RKO (cell line): Measurements from ENCODE around the gene TMEM243.
"Not testable (repeated sequence)": the region's sequence is repeated elsewhere in the genome, so short reads cannot be mapped to it uniquely, and the experiment has no call there.

ENCODE experiments used
- DNase-seq: peaks from one replicate; pipeline ENCODE4 v3.0.0-alpha.2; 2016; ENCODE audit warnings: low spot score

Gene TMEM243

GRCh38 chr7:87219545-87220025 is at the start of gene TMEM243:
Gene TMEM243 (minus strand): TSS chr7:87219732. CDS start chr7:87219503, 229 bp downstream.
- DNase-seq: peak; percentile 75

DNA sequence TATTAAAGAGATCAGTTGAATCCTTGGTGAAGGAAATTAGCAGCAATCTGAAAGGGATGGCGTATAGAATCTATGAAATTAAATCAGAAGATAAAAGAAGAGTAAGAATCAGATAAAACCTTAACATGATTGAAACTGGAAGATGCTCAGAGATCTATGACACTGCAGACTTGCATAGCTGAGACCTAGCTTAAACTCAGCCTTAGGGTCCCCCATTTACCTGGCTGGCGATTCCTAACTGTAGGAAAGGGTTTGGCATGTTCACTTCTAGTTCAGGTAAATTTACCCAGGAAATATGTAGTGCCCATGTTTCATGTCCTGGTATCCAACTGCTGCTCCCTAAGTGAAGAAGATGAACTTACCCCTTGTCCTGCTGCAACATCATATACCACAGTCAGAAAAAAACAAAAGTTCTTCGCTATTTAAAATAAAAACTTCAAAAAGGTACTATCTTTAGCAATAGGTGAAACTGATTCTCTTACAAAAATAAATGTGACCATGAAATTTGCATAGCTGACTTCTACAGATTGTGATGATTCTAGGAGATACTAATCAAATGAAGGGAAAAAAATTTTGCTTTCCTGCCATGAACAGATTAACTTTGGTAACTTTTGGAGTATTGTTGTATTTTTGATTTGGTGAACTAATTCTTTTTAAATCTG is 47.8 kb upstream of the TMEM243 start:
- no peak for DNase-seq

GRCh38 chr7:87263537-87263936 is 44.0 kb upstream of the TMEM243 start:
- DNase-seq: no peak

GRCh38 chr7:87253589-87254087 is 34.1 kb upstream of the TMEM243 start:
- no peak for DNase-seq

GRCh38 chr7:87245671-87246070 is 26.1 kb upstream of the TMEM243 start:
- DNase-seq: not testable (repeated sequence)

DNA sequence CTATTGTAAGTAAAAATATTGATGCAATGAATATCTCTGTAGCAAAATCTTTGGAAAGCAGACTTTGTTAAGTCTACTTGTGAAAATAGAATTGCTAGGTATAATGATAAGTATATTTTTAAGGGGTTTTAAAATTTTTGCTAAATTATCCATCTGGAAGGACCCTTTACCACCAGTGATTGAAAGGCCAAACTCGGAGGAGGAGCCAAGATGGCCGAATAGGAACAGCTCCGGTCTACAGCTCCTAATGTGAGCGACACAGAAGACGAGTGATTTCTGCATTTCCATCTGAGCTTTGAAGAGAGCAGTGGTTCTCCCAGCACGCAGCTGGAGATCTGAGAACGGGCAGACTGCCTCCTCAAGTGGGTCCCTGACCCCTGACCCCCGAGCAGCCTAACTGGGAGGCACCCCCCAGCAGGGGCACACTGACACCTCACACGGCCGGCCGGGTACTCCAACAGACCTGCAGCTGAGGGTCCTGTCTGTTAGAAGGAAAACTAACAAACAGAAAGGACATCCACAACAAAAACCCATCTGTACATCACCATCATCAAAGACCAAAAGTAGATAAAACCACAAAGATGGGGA is 19.0 kb upstream of the TMEM243 start:
- DNase-seq: not testable (repeated sequence)

GRCh38 chr7:87234949-87235348 is 15.4 kb upstream of the TMEM243 start:
- DNase-seq: no peak

GRCh38 chr7:87231711-87232110 is 12.2 kb upstream of the TMEM243 start:
- no peak for DNase-seq

DNA sequence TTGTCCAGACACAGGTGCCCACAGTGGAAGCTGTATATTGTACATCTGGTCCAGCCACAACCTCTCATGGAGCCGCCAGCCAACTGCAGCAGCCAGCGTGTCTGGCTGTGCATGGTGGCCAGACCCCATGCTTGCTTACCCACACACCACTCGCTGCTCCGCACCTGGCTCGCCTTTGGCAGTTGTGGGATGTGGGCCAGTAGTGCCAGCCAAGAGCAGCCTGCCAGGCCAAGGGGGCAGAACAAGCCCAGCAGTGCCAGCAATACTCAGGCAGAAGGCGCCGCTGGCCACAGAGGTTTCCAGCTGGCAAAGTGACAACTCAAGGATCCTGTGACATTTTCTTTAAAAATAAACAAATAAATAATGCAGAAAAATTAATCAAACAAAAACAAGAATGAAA is 11.7 kb upstream of the TMEM243 start:
- DNase-seq: no peak

DNA sequence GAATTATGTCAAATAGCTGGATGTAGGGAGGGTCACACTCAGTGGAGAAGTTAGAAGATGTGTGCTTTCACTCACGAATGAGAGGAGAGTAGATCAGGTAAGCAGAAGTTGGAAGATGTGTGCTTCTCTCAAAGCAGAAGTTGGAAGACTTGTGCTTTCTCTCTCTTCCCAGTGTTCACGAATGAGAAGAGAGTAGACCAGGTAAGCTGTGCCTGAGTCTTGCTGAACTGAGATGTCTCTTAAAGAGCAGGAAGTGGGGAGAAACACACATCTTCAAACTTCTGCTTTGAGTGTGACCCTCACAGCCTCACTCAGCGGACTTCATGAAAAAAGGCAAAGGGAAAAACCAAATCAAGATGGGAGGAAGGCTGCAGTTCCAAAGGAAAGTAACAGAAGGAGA is 7.0 kb upstream of the TMEM243 start:
- DNase-seq: no peak

DNA sequence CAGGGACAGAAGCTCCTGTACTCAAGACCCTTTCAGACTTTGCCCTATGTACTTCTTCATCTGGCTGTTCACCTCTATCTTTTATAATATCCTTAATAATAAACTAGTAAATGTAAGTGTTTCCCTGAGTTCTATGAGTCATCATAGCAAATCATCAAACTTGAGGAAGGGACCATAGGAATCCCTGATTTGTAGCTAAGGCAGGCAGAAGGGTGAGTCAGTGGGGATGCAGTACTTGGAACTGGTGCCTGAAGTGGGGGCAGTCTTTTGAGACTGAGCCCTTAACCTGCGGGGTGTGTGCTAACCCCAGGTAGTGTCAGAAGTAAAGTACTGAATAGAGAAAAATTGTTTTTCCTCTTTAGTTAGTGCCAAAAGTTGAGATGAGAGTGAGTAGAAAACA is 6.2 kb upstream of the TMEM243 start:
- DNase-seq: peak; percentile 56

- peak; percentile 47 for DNase-seq
Measured at GRCh38 chr7:87223666-87224065, 4.1 kb upstream of the TMEM243 start.

DNA sequence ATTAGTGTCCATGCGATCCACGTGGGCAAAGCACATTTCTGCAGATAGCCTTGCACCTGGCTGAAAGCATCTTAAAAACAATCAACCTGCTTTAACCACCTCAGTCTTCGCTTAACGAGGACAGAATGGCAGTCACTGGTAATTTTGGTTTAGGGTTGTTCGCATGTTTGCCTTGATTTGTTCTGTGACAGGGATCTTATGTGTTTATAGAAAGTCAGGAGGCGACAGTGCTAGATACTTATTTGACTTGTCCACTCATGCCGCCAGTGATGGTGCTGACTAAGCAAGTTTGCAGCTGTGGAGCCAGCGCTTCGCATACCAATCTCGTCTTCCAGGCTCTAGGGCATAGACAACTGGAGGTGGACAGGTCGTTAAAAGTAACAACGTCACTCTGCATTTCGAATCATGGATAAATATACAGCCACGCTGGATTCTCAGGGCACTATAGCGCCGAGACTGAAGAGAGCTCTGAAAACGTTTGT is 1.2 kb upstream of the TMEM243 start:
- peak; percentile 69 for DNase-seq

GRCh38 chr7:87220026-87220733 is 648 bp upstream of the TMEM243 start:
- DNase-seq: peak; percentile 82

DNA sequence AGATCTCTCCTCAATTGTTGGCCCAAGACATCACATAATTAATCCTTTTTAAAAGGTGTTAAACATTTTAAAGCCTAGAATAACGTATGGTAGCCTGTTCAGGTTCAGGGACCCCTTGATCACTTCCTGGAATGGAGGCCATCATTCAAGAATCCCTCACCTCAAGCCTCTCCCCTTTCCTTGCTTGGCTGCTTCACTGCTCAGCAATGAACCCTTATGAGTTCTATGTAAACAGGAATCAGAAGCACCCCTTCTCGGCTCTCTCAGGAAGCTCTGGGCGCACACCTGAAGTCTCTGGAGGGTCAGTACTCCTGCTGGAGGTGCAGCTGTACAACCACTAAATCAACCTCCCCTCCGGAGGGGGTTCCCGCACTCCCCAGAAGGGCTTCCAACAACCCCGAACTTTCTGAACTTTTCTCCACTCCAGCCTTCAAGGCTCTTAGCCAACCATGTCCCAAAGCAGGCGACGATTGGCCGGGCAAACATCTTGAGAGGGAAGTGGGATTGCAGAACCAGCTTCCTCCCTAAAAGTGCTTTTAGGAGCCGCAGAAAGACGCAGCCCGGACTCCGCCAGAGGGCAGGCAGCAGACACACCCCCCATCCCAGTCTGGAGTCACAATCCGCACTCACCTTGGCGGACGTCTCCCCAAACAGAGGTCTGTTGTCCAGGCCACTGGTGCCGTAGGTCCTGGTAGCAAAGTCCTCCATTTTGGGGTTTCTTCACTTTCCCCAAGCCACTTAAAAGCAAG is 562 bp downstream of the TMEM243 start:
- peak; percentile 68 for DNase-seq

- DNase-seq: no peak
Measured at GRCh38 chr7:87217983-87218653, 1.4 kb downstream of the TMEM243 start.

DNA sequence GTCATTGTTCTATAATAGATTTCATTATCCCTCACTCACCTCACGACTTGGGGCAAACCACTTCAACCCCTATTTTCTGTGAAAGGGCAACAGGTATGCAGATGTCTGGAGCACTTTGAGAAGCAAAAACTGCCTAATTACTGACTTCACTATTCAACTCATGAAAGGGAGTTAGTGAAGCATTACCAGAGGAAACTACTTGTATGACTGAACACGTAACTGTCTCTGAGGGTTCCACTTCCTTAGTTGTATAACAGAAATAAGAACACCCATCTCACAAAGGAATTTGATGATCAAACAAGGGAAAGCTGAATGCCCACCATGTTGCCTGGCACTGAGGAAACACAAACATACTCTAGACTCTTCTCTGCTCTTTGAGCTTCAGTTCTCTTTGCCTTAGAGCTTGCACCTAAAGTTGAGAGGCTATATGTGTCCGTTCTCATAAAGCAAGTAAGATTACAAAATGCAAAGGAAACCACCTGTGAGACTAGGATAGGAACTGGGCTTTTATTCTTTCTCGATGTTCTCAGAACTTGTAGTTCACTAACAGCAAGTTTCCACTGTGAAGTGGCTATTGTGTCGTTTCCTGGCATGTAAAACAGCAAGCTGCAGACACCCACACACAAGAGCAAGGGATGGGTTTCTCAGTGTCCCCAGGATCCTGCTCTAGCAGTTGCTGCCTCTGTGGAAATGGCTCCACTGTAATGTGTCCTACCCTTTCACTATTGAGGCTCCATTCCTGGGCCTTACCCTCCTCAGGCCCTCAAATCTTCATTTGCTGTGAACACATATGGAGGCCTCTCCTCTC is 2.6 kb downstream of the TMEM243 start:
- no peak for DNase-seq

DNA sequence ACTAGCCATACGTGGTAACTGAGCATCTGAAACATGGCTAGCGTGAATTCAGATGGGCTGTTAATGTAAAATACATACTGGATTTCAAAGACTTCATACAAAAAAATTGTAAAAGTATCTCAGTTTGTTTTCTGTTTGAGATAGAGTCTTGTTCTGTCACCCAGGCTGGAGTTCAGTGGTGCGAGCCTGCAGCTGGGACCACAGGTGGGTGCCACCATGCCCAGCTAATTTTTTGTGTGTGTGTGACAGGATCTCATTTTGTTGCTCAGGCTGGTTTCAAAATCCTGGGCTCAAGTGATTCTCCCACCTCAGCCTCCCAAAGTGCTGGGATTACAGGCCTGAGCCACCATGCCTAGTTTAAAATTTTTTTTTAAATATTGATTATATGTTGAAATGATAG is 4.5 kb downstream of the TMEM243 start:
- no peak for DNase-seq

DNA sequence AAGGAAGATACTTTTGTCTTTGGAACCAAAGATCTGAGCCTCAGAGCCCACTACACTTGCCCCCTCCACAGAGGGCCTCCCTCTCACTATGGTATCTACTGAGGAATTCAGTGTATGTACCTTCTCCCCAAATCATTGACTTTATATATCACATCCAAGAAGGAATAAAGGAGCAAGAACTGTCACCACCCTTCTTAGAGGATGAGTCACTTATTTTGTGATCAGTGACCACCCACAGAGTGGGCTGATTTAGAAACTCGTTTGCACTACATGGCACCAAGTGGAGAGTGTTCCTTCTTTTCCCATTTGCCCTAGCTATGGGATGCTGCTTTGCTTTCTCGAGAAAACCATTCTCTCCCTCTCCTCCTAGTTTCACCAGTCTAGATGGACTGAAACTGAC is 5.7 kb downstream of the TMEM243 start:
- no peak for DNase-seq

DNA sequence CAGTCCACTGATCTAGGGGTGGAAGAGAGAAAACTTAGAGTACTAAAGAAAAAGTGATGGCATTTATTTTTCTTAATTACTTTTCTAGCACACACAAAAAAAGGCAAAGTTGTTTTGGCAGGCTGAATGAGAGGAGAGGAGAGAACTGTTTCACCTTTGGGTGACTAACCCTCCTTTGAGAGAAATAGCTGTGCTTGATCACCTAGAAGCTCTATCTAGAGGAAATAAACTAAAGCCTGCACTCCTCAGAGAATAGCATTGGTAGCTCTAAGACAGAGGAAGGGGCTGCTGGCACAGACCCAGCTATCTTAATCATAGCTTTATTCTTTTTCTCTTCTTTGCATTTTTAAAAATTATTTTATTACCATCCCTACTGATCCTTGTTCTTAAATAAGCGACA is 6.3 kb downstream of the TMEM243 start:
- no peak for DNase-seq

- DNase-seq: no peak
Measured at GRCh38 chr7:87212498-87212897, 7.0 kb downstream of the TMEM243 start.
